H9 (cell line): ENCODE results near the gene PARP12. TPM values are rescaled to one million over a fixed set of nuclear protein-coding genes. Genes with fewer than 3 reads are reported as not detected.
"Not testable (repeated sequence)": the region's sequence is repeated elsewhere in the genome, so short reads cannot be mapped to it uniquely, and the experiment has no call there.

ENCODE experiments used
- DNase-seq: peaks from one replicate; pipeline ENCODE4 v3.0.0-alpha.2; 2017
- H2AFZ ChIP-seq: one replicate; pipeline ENCODE4 v1.6.1; 2013; ENCODE audit warnings: mild to moderate bottlenecking, low read length, control low read depth, moderate library complexity
- H2AK5ac ChIP-seq: 2 replicates; pipeline ENCODE4 v1.6.1; 2013; ENCODE audit warnings: low read length, control low read depth, mixed read lengths; ENCODE audit not compliant: insufficient read length
- H2BK120ac ChIP-seq: one replicate; pipeline ENCODE4 v1.6.1; 2013; ENCODE audit warnings: low read depth, mild to moderate bottlenecking, low read length, control low read depth, inconsistent platforms; ENCODE audit not compliant: poor library complexity, severe bottlenecking
- H2BK12ac ChIP-seq: 2 replicates; pipeline ENCODE4 v1.6.1; 2013; ENCODE audit warnings: low read length, control low read depth, mixed read lengths, low read depth; ENCODE audit not compliant: insufficient read length
- H2BK15ac ChIP-seq: 2 replicates; pipeline ENCODE4 v1.6.1; 2013; ENCODE audit warnings: low read depth, low read length, control low read depth
- H2BK20ac ChIP-seq: one replicate; pipeline ENCODE4 v1.6.1; 2013; ENCODE audit warnings: low read depth, mild to moderate bottlenecking, low read length, control low read depth, inconsistent platforms; ENCODE audit not compliant: poor library complexity, severe bottlenecking
- H2BK5ac ChIP-seq: 2 replicates; pipeline ENCODE4 v1.6.1; 2013; ENCODE audit warnings: low read length, control low read depth, mixed read lengths; ENCODE audit not compliant: insufficient read length
- H3K14ac ChIP-seq: 2 replicates; pipeline ENCODE4 v1.6.1; 2013; ENCODE audit warnings: low read length, control low read depth; ENCODE audit not compliant: insufficient read depth
- H3K18ac ChIP-seq: 2 replicates; pipeline ENCODE4 v1.6.1; 2013; ENCODE audit warnings: low read depth, mild to moderate bottlenecking, mixed read lengths, low read length, control low read depth; ENCODE audit not compliant: insufficient read length
- H3K23ac ChIP-seq: 2 replicates; pipeline ENCODE4 v1.6.1; 2013; ENCODE audit warnings: low read length, control low read depth, mixed read lengths, low read depth; ENCODE audit not compliant: insufficient read length
- H3K23me2 ChIP-seq: 2 replicates; pipeline ENCODE4 v1.6.1; 2013; ENCODE audit warnings: low read depth, mild to moderate bottlenecking, mixed read lengths, low read length, control low read depth; ENCODE audit not compliant: insufficient read length, poor library complexity, severe bottlenecking
- H3K27ac ChIP-seq: 2 replicates; pipeline ENCODE4 v1.5.1; 2013; ENCODE audit warnings: low read length, control low read depth, mixed read lengths, low read depth; ENCODE audit not compliant: insufficient read length
- H3K27me3 ChIP-seq: 2 replicates; pipeline ENCODE4 v1.6.1; 2013; ENCODE audit warnings: low read length, control low read depth, inconsistent platforms; ENCODE audit not compliant: insufficient read depth
- H3K4ac ChIP-seq: 2 replicates; pipeline ENCODE4 v1.6.1; 2013; ENCODE audit warnings: low read depth, mild to moderate bottlenecking, control low read depth, inconsistent platforms, low read length, moderate library complexity
- H3K4me1 ChIP-seq: 2 replicates; pipeline ENCODE4 v1.6.1; 2013; ENCODE audit warnings: low read length, control low read depth, inconsistent platforms; ENCODE audit not compliant: insufficient read depth
- H3K4me2 ChIP-seq: 2 replicates; pipeline ENCODE4 v1.6.1; 2013; ENCODE audit warnings: low read length, control low read depth, mixed read lengths; ENCODE audit not compliant: insufficient read length, insufficient read depth
- H3K56ac ChIP-seq: 2 replicates; pipeline ENCODE4 v1.6.1; 2013; ENCODE audit warnings: low read depth, mild to moderate bottlenecking, mixed read lengths, low read length, control low read depth; ENCODE audit not compliant: insufficient read length
- H3K79me1 ChIP-seq: 2 replicates; pipeline ENCODE4 v1.6.1; 2013; ENCODE audit warnings: low read depth, mild to moderate bottlenecking, moderate library complexity, low read length, control low read depth, inconsistent platforms; ENCODE audit not compliant: insufficient read depth, poor library complexity, severe bottlenecking
- H3K79me2 ChIP-seq: 2 replicates; pipeline ENCODE4 v1.6.1; 2013; ENCODE audit warnings: low read length, control low read depth, inconsistent platforms; ENCODE audit not compliant: insufficient read depth
- H3K9ac ChIP-seq: 2 replicates; pipeline ENCODE4 v1.6.1; 2013; ENCODE audit warnings: low read length, control low read depth, mixed read lengths; ENCODE audit not compliant: insufficient read length; ENCODE audit errors: extremely low read depth
- H3K9me3 ChIP-seq: one replicate; pipeline ENCODE4 v1.6.1; 2013; ENCODE audit warnings: low read depth, low read length, inconsistent platforms; ENCODE audit not compliant: control insufficient read depth
- H3T11ph ChIP-seq: one replicate; pipeline ENCODE4 v1.6.1; 2013; ENCODE audit warnings: mild to moderate bottlenecking, low read length, control low read depth, inconsistent platforms
- H4K20me1 ChIP-seq: one replicate; pipeline ENCODE4 v1.6.1; 2013; ENCODE audit not compliant: control insufficient read depth, insufficient read length, insufficient read depth
- H4K5ac ChIP-seq: 2 replicates; pipeline ENCODE4 v1.6.1; 2013; ENCODE audit warnings: low read depth, mild to moderate bottlenecking, mixed read lengths, low read length, control low read depth; ENCODE audit not compliant: insufficient read length
- H4K8ac ChIP-seq: replicated peaks from 2 replicates; pipeline ENCODE4 v1.6.1; 2013; ENCODE audit warnings: low read length, control low read depth, mixed read lengths, low read depth; ENCODE audit not compliant: insufficient read length
- H4K91ac ChIP-seq: 2 replicates; pipeline ENCODE4 v1.6.1; 2013; ENCODE audit warnings: low read depth, mild to moderate bottlenecking, moderate library complexity, mixed read lengths, low read length, control low read depth; ENCODE audit not compliant: insufficient read length
- H3K27ac Mint-ChIP-seq, 3 experiments: 2 replicates in 2 of 3; 3 replicates in 1 of 3; pipeline ENCODE4 v1.8.0; 2020 to 2021; ENCODE audit warnings: mixed read lengths in 3 of 3, mild to moderate bottlenecking in 1 of 3, moderate library complexity in 1 of 3
- H3K27me3 Mint-ChIP-seq: 2 replicates; pipeline ENCODE4 v1.8.0; 2021; ENCODE audit warnings: low read depth, mild to moderate bottlenecking, moderate library complexity, mixed read lengths
- H3K36me3 Mint-ChIP-seq, 3 experiments: 2 replicates in 2 of 3; 3 replicates in 1 of 3; pipeline ENCODE4 v1.8.0; 2020 to 2021; ENCODE audit warnings: low read depth in 3 of 3, mixed read lengths in 3 of 3; ENCODE audit not compliant: insufficient read depth in 1 of 3
- H3K4me1 Mint-ChIP-seq, 2 experiments: 2 replicates each; pipeline ENCODE4 v1.8.0; 2020; ENCODE audit warnings: mixed read lengths in 2 of 2
- H3K4me3 Mint-ChIP-seq, 2 experiments: 2 replicates in 1 of 2; 3 replicates in 1 of 2; pipeline ENCODE4 v1.8.0; 2020 to 2021; ENCODE audit warnings: mild to moderate bottlenecking in 2 of 2, mixed read lengths in 2 of 2, moderate library complexity in 1 of 2
- H3K9me3 Mint-ChIP-seq, 2 experiments: 2 replicates in 1 of 2; 3 replicates in 1 of 2; pipeline ENCODE4 v1.8.0; 2020; ENCODE audit warnings: mild to moderate bottlenecking in 2 of 2, mixed read lengths in 2 of 2, moderate library complexity in 1 of 2
- WGBS: extraction: QIAGEN DNeasy Blood & Tissue Kit; methylation state at CpG from one replicate; pipeline ENCODE4 v1.1.7; 2013; ENCODE audit warnings: missing lambda C conversion rate, low lambda C conversion rate, mixed read lengths; ENCODE audit not compliant: insufficient read length; ENCODE audit errors: extremely low coverage; 5-methylcytosine and 5-hydroxymethylcytosine counted together
- total RNA-seq: library from RNA; stranded (reverse); gene quantifications from 2 replicates; pipeline ENCODE4 v1.2.1, GENCODE V29; 2021

Gene PARP12
- total RNA-seq, 1 experiment from 2014 or later: 11.8 TPM

DNA sequence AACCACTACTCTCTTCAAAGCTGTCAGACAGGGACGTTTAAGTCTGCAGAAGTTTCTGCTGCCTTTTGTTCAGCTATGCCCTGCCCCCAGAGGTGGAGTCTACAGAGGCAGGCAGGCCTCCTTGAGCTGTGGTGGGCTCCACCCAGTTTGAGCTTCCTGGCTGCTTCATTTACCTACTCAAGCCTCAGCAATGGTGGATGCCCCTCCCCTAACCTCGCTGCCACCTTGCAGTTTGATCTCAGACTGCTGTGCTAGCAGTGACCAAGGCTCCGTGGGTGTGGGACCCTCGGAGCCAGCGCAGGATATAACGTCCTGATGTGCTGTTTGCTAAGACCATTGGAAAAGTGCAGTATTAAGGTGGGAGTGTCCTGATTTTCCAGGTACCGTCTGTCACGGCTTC lies 46.0 kb upstream of the PARP12 start:
- not testable (repeated sequence) for H3K9ac ChIP-seq, H3T11ph ChIP-seq, H4K91ac ChIP-seq, H4K5ac ChIP-seq, H4K20me1 ChIP-seq, H3K4me3 Mint-ChIP-seq, H3K14ac ChIP-seq, H3K9me3 ChIP-seq, H3K4me2 ChIP-seq, H2BK15ac ChIP-seq, H3K27ac ChIP-seq, H3K4ac ChIP-seq, H3K27ac Mint-ChIP-seq, H3K27me3 Mint-ChIP-seq, DNase-seq, H2AFZ ChIP-seq, H2BK5ac ChIP-seq, H2AK5ac ChIP-seq, H2BK12ac ChIP-seq, H3K79me2 ChIP-seq, H3K23me2 ChIP-seq, H2BK120ac ChIP-seq, H4K8ac ChIP-seq, H2BK20ac ChIP-seq, H3K18ac ChIP-seq, H3K79me1 ChIP-seq, H3K4me1 Mint-ChIP-seq, H3K4me1 ChIP-seq, H3K27me3 ChIP-seq, H3K23ac ChIP-seq, H3K56ac ChIP-seq
- WGBS: no CpG with 5 or more reads among the region's 8 CpGs
- peaks cover 14 to 30% of the 10 kb centered on the region in 2 experiments; a peak in 4 of 5 replicates for H3K9me3 Mint-ChIP-seq
- peaks cover 46 to 66% (median 56%) of the 10 kb centered on the region in 3 experiments for H3K36me3 Mint-ChIP-seq
